HT-29 (cell line): ENCODE data around the gene PRDM8. TPM values are rescaled to one million over a fixed set of nuclear protein-coding genes. Genes with fewer than 3 reads are reported as not detected.
"Not testable (repeated sequence)": the region's sequence is repeated elsewhere in the genome, so short reads cannot be mapped to it uniquely, and the experiment has no call there.

Experiments used
- DNase-seq: peaks from one replicate; pipeline ENCODE4 v3.0.0-alpha.2; 2015; ENCODE audit warnings: low spot score
- total RNA-seq: library from RNA; depleted of rRNA; stranded (reverse); fragments of >200 nt; shearing (Covaris generic); gene quantifications from 2 replicates; pipeline ENCODE4 v1.2.3, GENCODE V29; 2014; rRNA removed

The PRDM8 gene
- total RNA-seq, 1 experiment from 2014 or later = 7.0 TPM

DNA sequence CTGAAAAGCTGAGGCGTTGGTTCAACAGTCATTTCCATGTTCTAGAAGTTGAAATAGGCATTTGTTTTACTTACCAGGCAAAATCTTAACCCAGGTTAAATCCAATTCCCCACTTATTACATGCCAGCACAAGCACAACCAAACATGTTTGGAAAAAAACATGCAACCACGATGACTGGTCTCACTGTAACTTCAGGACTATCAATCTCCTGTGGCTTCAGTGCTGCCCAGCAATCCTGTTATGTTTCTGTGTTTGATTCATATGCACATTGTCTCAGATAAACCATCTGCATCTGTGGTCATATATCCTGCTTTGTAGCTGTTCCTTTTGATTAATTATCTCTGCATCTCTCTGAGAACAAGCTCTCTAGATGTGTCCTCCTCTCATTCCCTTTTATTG is 28.3 kb downstream of the PRDM8 start:
- no peak for DNase-seq

DNA sequence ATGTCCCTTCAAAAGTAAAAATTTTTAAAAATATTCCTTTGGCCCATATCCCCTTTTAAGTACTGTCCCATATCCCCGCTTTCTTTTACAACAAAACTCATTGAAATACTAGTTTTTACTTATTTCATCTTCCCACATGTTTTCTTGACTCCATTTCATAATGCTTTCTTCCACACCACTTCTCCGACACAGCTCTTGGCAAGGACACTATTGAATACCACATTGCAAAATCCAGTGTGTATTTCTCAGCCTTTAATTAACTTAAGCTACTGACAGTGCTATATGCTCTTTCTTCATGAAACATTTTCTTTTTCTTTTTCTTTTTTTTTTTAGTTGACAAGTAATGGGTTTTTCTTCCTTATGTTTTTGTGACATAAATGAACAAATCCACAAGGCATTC is 28.8 kb downstream of the PRDM8 start:
- DNase-seq = no peak

DNA sequence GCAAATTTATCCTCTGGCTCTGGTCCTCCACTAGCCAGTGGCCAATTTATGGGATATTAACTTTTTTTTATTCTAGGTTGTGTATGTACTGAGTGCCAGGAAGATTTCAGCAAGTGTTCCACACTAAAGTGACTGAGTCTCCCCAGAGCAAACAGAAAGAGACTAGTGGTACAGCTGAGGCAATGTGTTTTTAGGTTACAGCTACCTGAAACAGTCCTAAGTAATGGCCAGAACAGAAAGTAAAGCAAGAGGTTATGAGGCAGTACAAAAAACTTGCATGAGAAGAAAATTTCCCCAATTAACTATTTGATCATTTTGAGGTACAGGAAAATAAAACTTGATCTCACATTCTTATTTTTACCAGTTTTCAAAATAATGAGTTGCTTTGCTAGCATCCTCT is 31.2 kb downstream of the PRDM8 start:
- DNase-seq = no peak

DNA sequence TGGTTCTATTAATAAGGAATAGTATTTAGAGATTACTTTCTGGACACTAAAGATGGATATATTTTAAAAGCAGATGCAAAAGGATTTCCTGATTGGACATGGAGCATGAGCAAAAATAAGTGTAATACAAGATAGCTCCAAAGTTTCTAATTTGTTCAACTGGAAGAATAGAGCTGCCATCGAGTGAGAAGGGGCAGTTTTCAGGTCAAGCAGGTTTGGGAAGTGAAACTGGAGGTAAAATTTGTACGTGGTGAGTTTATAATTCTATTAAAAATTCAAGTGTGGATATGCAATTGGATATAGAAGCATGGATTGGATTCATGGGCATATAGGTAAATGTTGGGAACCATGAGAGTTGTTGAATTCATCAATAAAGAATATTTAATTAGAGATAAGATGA is 31.8 kb downstream of the PRDM8 start:
- DNase-seq = no peak

DNA sequence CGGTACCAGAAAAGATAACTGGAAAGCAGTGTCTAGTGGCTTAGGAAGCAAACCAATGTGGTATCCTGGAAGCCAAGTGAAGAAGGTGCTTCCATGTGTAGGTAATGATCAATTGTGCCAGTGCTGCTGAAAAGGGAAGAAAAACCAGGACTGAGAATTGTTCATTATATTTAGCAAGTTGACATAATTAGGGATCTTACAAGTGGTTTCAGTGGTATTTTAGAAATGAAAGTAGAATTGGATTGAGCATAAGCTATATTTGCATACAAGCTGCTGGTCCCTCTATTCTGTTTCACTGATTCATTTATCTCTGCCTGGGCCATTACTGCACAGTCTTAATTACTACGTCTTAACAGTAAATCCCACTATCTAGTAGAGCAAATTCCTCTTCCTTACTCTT is 32.3 kb downstream of the PRDM8 start:
- no peak for DNase-seq

DNA sequence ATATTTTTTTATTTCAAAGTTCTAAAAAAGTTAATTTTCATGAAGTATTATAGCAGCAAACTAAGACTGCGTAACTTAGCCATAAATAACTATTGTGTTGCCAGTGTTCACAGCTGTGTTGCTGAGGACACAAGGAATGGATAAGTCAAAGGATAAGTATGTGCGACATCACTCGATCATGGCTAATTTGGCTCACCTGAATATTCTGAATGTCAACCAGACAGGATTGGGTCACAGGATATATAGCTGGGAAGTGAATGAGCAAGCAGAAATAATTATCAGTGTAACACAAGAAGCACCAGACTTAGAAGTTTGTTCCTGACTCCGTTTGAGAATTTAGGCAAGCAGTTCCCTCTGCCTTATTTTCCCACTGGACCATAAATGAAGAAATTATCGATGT is 33.9 kb downstream of the PRDM8 start:
- no peak for DNase-seq

DNA sequence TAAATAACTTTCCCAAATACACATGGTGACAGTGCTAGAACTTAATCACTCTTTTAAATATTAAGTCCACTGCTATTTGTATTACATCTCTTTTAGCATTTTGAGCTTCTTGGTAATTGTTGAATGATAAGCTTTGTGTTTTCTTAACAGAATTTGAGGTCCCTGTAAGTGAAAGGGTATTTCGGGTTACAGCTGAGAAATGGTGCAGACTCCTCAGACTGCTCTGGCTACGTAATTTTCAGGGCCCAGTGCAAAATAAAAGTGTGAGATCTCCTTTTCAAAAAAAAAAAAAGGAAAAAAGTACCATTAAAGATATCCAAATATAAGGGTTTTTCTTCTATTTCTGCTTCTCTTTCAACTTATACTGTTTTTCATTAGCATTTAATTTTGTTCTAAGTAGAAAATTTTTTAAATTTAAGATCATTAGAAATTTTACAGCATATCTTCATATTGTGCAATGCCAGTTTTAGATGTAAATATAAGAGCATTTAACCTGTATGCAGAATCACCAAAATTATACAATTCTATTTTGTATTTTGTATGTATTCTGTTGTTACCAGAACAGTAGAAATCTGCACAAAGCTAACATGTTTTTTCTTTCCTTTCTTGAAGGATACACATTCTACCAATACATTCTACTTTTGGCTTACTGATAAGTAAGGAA is 35.5 kb downstream of the PRDM8 start:
- no peak for DNase-seq

DNA sequence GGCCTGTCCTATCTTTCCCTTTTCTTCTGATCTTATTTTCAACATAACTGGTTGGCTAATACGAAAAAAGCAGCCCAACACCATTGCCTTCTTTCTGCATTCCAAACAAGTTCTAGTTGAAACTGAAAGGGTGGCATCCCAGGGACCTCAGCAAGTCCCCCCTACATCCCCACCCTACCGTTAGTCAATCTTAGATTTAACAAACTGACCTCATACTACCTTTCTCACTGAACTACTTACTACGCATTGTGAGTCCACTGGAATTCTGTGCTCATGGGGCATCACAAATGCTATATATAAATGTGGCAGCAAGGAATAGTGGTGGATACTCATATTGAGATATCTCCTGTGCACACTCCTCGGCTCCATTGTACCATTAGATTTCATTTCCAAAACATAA is 36.1 kb downstream of the PRDM8 start:
- DNase-seq = no peak

DNA sequence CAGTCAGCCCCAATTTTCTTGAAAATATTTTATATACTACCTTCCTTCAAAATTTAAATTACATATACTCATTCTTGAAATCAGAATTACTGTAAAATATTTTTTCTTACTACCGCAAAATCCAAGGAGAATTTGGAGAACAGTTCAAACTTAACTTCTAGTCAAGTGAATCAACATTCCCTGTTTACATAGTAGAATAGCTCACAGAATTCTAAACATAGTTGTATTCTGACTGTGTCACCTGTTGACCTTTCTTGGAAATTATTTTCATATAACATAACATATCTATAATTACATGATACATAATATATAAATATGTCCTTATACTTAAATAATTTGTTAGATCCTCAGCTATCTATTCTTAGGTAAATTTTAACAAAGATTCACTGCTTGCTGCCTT is 38.1 kb downstream of the PRDM8 start:
- DNase-seq = no peak

DNA sequence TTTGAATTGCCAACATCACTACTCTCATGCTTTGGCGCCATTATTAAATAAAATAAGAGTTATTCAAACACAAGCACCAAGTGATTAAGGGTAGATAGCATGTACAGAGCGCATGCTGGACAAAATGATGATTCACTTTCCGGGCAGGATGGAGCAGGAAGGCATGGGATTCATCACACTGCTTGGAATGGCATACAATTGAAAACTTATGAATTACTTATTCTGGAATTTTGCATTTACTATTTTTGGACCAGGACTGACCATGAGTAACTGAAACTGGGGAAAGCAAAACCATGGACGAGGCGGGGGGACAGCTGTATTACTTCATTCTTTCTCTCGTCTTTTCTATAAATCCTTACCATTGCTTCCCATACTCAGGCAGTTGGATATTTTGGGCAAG is 40.7 kb downstream of the PRDM8 start:
- no peak for DNase-seq

DNA sequence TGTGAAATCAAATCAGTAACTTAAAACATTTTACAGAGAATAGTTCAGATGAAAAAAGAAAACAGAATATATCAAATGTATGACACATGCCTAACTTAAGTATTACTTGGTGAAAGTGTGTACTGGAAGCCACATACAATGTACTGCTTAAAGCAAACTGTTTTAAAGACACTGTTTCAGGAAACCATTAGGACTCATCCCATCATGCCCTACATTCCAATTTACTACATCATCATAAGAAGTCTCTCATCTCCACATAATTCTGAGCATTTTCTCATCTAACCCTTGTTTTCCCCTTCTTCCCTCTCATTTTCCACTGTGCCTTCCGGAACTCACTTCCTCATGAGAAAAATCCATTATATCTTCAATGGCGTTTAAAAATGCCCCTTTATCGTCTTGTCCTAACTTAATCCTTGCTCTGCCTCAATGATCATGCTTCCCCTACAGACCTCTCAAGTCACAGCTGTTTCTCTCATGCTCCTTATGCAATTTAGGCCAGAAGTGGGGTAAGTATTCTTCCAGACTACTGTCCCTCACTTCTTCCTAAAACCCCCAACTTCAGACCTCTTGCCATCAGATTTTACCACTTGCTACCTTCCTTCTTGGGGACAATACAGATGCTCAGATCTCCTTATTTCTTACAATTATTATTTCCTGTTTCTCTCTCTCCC is 42.3 kb downstream of the PRDM8 start:
- no peak for DNase-seq

DNA sequence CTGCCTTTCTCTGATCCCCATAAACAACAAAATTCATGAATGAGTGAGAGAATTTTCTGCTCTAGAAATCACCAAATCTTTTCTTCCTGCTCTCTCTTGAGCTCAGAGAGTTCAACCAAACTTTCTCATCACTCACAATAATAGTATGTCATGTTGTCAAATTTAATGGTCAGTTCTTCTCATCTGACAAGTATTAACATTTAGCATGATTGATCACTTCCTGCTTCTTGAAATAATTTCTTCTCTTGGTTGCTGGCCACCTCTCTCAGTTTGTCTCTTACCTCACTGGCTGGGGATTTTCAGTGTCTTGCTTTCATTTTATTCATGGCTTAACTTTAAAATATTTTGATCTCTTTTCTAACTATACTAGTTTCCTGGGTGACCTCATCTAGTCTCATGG is 43.7 kb downstream of the PRDM8 start:
- DNase-seq = no peak

DNA sequence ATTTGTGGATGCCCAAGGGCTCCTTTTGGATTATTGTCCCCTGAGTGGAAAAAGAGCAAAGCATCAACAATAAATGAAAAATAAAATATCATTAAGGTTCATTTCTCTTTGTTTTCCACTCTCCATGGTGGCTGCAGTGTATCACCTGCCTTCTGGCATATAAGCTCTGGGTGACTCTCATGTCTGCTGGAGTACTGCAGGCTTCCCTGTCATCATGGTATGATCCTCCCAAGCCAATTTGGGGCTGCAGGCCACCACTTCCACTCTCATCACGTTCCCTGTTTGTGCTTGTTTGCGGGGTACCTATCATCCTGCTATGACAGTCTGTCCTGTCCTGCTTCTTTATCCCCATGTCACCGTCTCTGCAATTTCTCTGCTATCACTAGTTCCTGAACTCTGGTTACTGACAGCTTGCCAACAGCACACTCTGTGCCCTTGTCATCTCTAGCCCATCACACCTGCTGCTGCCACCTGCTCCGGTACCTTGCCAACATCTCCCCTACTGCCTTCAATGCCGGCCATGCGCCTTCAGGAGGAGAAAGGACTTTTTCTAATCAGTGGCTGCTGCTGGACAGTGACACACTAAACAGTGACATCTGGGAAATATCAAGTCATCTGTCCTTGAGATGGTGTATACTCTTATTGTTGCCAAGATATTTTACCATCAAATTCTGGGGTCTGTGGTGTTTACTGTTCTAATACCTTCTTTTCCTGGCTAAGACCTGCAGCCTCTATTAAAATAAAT is 46.1 kb downstream of the PRDM8 start:
- no peak for DNase-seq

DNA sequence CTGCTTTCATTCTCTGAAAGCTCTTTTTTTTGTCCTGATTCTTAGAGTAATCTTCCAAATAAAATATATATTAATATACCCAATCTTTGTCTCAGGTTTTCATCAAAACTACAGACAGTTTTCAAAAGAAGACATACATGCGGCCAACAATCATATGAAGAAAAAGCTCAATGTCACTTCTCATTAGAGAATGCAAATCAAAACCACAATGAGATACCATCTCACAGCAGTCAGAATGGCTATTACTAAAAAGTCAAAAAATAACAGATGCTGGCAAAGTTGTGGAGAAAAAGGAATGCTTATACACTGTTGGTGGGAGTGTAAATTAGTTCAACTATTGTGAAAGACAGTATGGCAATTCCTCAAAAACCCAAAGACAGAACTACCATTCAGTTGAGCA is 50.2 kb downstream of the PRDM8 start:
- not testable (repeated sequence) for DNase-seq

DNA sequence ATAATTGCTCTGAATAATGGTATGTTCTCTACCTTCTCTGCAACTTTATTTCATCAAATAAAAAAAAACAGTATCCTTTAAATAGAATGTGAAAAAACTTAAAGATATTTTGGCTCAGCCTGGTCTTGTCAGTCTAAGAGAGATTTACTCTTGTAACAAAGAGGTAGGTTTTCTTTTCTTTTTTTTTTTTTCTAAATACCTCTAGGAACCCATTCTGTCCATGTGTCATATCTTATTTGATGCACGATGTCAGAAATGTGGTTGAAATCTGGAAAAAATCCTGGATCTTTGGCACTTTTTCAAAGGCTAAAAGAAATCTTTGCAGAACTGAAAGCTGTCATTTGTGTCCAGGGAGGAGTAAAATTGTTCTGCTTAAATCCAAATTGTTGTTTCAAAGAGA is 51.8 kb downstream of the PRDM8 start:
- no peak for DNase-seq

DNA sequence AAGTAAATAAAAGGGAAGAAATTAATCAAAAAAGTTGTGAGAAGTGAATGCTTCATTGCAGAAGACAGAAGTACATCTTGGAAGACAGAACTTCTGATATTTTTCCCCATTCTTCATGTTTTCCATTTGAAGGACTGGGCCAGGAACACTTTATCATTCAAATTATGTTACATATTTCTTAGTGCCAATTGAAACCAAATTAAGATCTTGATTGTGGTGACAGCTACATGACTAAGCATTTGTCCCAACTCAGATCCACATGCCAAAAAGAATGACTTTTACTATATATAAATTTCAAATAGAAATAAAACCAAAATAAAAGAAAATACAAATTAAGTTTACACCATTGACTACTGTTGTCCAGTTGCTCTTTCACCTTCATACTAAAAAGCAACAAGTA is 55.1 kb downstream of the PRDM8 start:
- DNase-seq = no peak

DNA sequence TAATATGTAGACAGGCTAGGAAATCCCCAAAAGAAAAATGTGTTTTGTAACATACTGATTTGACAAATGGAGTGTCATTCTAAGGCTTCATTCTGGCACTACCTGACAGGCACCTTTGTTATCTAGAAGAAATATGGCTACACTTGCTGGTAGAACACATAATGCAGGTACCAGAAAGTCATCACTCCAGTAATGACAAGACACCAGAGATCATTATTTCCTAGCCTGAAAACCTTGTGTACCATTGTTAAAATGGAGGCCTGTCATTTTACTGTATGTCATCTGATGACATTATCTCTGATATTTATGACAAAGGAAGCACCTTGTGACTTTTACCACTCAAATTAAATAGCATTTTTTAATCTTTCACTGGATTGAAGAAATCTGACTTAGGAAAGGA is 55.6 kb downstream of the PRDM8 start:
- no peak for DNase-seq

DNA sequence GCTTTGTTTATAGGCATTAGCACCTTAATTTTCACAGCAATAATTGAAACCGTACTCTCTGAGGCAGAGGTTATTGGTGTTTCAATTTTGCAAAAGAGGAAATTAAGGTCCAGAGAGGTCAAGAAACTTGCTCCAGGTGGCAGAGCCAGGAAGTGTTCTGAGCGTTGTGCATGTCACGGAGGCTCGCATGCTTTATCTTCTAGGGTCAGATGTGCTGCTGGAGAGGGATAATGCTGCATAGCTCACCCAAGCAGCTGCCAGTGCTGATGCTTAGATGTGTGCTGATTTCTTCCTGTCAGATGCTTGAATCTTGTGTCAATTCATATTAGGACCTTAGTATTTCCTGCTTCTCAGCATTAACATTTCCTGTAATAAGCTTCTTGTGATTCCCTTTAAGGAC is 56.2 kb downstream of the PRDM8 start:
- no peak for DNase-seq

Other genes with a start within 250 kb of the PRDM8 start
- gene ANTXR2, start 124.3 kb upstream of the PRDM8 start, total RNA-seq = 12.6 and 16.7 TPM in 2 replicates
- not detected in 2 replicates for gene FGF5, start 69.2 kb downstream of the PRDM8 start, total RNA-seq
- not detected in 2 replicates for gene CFAP299, start 138.2 kb downstream of the PRDM8 start, total RNA-seq